ENCODE data around the gene HSF2BP.

Gene HSF2BP

GRCh38 chr21:43626390-43626789 lies 32.9 kb downstream of the HSF2BP start:
- POLR2A ChIA-PET, result no interaction called here
- CTCF ChIA-PET, result no interaction called here
- TF ChIP-seq FOXA1 (IDR thresholded peaks at IDR 0.05), result no peak
- TF ChIP-seq SUZ12 (IDR thresholded peaks at IDR 0.05), result no peak
- TF ChIP-seq BHLHE40 (IDR thresholded peaks at IDR 0.05; ENCODE audit: borderline replicate concordance), result no peak
- no peak for TF ChIP-seq PKNOX1 (IDR thresholded peaks at IDR 0.05)
- no peak for TF ChIP-seq ELF4 (IDR thresholded peaks at IDR 0.05)
- TF ChIP-seq CTBP1 (IDR thresholded peaks at IDR 0.05; ENCODE audit: borderline replicate concordance), result no peak
- no peak for TF ChIP-seq NFRKB (IDR thresholded peaks at IDR 0.05)
- TF ChIP-seq ZNF384 (IDR thresholded peaks at IDR 0.05), result no peak
- TF ChIP-seq FOXK2 (IDR thresholded peaks at IDR 0.05), result no peak
- TF ChIP-seq FOXM1 (IDR thresholded peaks at IDR 0.05; ENCODE audit: borderline replicate concordance), result no peak
- no peak for TF ChIP-seq ARNT (IDR thresholded peaks at IDR 0.05)
- TF ChIP-seq TARDBP (IDR thresholded peaks at IDR 0.05), result no peak
- TF ChIP-seq HDGF (IDR thresholded peaks at IDR 0.05; ENCODE audit: borderline replicate concordance), result no peak
- no peak for TF ChIP-seq SP1 (IDR thresholded peaks at IDR 0.05)
- TF ChIP-seq L3MBTL2 (conservative IDR thresholded peaks at IDR 0.05), result no peak
- no peak for TF ChIP-seq LEF1 (IDR thresholded peaks at IDR 0.05; ENCODE audit: borderline replicate concordance)
- DNase-seq (ENCODE audit: extremely low spot score), result no peak

GRCh38 chr21:43624339-43624738 lies 34.9 kb downstream of the HSF2BP start:
- ChIA-PET POLR2A (no interaction called here), CTCF (no interaction called here)
- TF ChIP-seq FOXA1 (IDR thresholded peaks at IDR 0.05), result no peak
- no peak for TF ChIP-seq NFRKB (IDR thresholded peaks at IDR 0.05)
- TF ChIP-seq ELF4 (IDR thresholded peaks at IDR 0.05), result no peak
- no peak for TF ChIP-seq FOXK2 (IDR thresholded peaks at IDR 0.05)
- TF ChIP-seq LEF1 (IDR thresholded peaks at IDR 0.05; ENCODE audit: borderline replicate concordance), result no peak
- TF ChIP-seq FOXM1 (IDR thresholded peaks at IDR 0.05; ENCODE audit: borderline replicate concordance), result no peak
- TF ChIP-seq ARNT (IDR thresholded peaks at IDR 0.05), result no peak
- no peak for DNase-seq (ENCODE audit: extremely low spot score)

GRCh38 chr21:43623588-43623987 lies 35.7 kb downstream of the HSF2BP start:
- ChIA-PET CTCF (interaction anchor here (0.7 kb wide), 1 partner anchor 14 kb away, joined by 3 read pairs; no protein-coding TSS in a partner anchor), POLR2A (no interaction called here)
- no peak for DNase-seq (ENCODE audit: extremely low spot score)
- TF ChIP-seq FOXK2 (IDR thresholded peaks at IDR 0.05) (no peak), SP1 (IDR thresholded peaks at IDR 0.05) (no peak), ELF4 (IDR thresholded peaks at IDR 0.05) (no peak), SUZ12 (IDR thresholded peaks at IDR 0.05) (no peak), ZNF384 (IDR thresholded peaks at IDR 0.05) (no peak), CTBP1 (IDR thresholded peaks at IDR 0.05; ENCODE audit: borderline replicate concordance) (no peak), TARDBP (IDR thresholded peaks at IDR 0.05) (no peak), PKNOX1 (IDR thresholded peaks at IDR 0.05) (no peak), ARNT (IDR thresholded peaks at IDR 0.05) (no peak), FOXA1 (IDR thresholded peaks at IDR 0.05) (no peak), L3MBTL2 (conservative IDR thresholded peaks at IDR 0.05) (no peak), FOXM1 (IDR thresholded peaks at IDR 0.05; ENCODE audit: borderline replicate concordance) (no peak), HDGF (IDR thresholded peaks at IDR 0.05; ENCODE audit: borderline replicate concordance) (no peak), BHLHE40 (IDR thresholded peaks at IDR 0.05; ENCODE audit: borderline replicate concordance) (no peak)

- no peak for DNase-seq (ENCODE audit: extremely low spot score)
- no peak for TF ChIP-seq ZNF384 (IDR thresholded peaks at IDR 0.05)
- TF ChIP-seq FOXM1 (IDR thresholded peaks at IDR 0.05; ENCODE audit: borderline replicate concordance), result no peak
- TF ChIP-seq TARDBP (IDR thresholded peaks at IDR 0.05), result no peak
- no peak for TF ChIP-seq SUZ12 (IDR thresholded peaks at IDR 0.05)
- TF ChIP-seq NFRKB (IDR thresholded peaks at IDR 0.05), result no peak
- no peak for TF ChIP-seq L3MBTL2 (conservative IDR thresholded peaks at IDR 0.05)
- no peak for TF ChIP-seq SP1 (IDR thresholded peaks at IDR 0.05)
- TF ChIP-seq BHLHE40 (IDR thresholded peaks at IDR 0.05; ENCODE audit: borderline replicate concordance), result no peak
- no peak for TF ChIP-seq ELF4 (IDR thresholded peaks at IDR 0.05)
- no peak for TF ChIP-seq FOXA1 (IDR thresholded peaks at IDR 0.05)
- TF ChIP-seq HDGF (IDR thresholded peaks at IDR 0.05; ENCODE audit: borderline replicate concordance), result no peak
- TF ChIP-seq ARNT (IDR thresholded peaks at IDR 0.05), result no peak
- no peak for TF ChIP-seq PKNOX1 (IDR thresholded peaks at IDR 0.05)
- no peak for TF ChIP-seq LEF1 (IDR thresholded peaks at IDR 0.05; ENCODE audit: borderline replicate concordance)
- no peak for TF ChIP-seq FOXK2 (IDR thresholded peaks at IDR 0.05)
- no peak for TF ChIP-seq CTBP1 (IDR thresholded peaks at IDR 0.05; ENCODE audit: borderline replicate concordance)
- CTCF ChIA-PET, result no interaction called here
- POLR2A ChIA-PET, result no interaction called here
These were observed 36.5 kb downstream of the HSF2BP start for GRCh38 chr21:43622796-43623195.

GRCh38 chr21:43619856-43620255 lies 39.4 kb downstream of the HSF2BP start:
- DNase-seq (ENCODE audit: extremely low spot score), result no peak
- CTCF ChIA-PET, result interaction anchor here (1.0 kb wide), 1 partner anchor 21 kb away, joined by 3 read pairs; no protein-coding TSS in a partner anchor

More at GRCh38 chr21:43619856-43620255, 39.4 kb downstream of the HSF2BP start:
- TF ChIP-seq HDGF (IDR thresholded peaks at IDR 0.05; ENCODE audit: borderline replicate concordance), result no peak
- no peak for TF ChIP-seq FOXA1 (IDR thresholded peaks at IDR 0.05)
- no peak for TF ChIP-seq TARDBP (IDR thresholded peaks at IDR 0.05)
- no peak for TF ChIP-seq LEF1 (IDR thresholded peaks at IDR 0.05; ENCODE audit: borderline replicate concordance)
- TF ChIP-seq FOXM1 (IDR thresholded peaks at IDR 0.05; ENCODE audit: borderline replicate concordance), result no peak
- no peak for TF ChIP-seq FOXK2 (IDR thresholded peaks at IDR 0.05)
- no peak for TF ChIP-seq CTBP1 (IDR thresholded peaks at IDR 0.05; ENCODE audit: borderline replicate concordance)
- TF ChIP-seq SUZ12 (IDR thresholded peaks at IDR 0.05), result no peak
- TF ChIP-seq ARNT (IDR thresholded peaks at IDR 0.05), result no peak
- no peak for TF ChIP-seq BHLHE40 (IDR thresholded peaks at IDR 0.05; ENCODE audit: borderline replicate concordance)
- TF ChIP-seq PKNOX1 (IDR thresholded peaks at IDR 0.05), result no peak
- no peak for TF ChIP-seq L3MBTL2 (conservative IDR thresholded peaks at IDR 0.05)
- TF ChIP-seq ELF4 (IDR thresholded peaks at IDR 0.05), result no peak
- no peak for TF ChIP-seq NFRKB (IDR thresholded peaks at IDR 0.05)
- POLR2A ChIA-PET, result no interaction called here

Data from HEK293T (cell line).